Caco-2 (cell line): ENCODE results near the gene RB1. TPM values are rescaled to one million over a fixed set of nuclear protein-coding genes. Genes with fewer than 3 reads are reported as not detected.

Source experiments
- BruUV-seq: library from RNA; stranded (reverse); fragments of 400-500 nt; replicated peaks from 2 replicates; lab custom pipeline; 2021; lab: Mats Ljungman, UMichigan
- CTCF ChIA-PET: fragments of 300-600 bp; sonication (Branson Sonifier 250); formaldehyde crosslinking; loops from one replicate; lab custom pipeline; 2022; ENCODE audit warnings: antibody characterized with exemption; lab: Charles Lee
- POLR2A ChIA-PET: fragments of 300-600 bp; sonication (Branson Sonifier 250); formaldehyde crosslinking; loops from one replicate; lab custom pipeline; 2022; ENCODE audit warnings: antibody characterized with exemption; lab: Charles Lee
- DNase-seq, 2 experiments: peaks; one replicate each; pipeline versions ENCODE4 v3.0.0 to v3.0.0-alpha.2; 2020 to 2022
- H3K27me3 ChIP-seq: replicated peaks from 2 replicates; pipeline ENCODE4 v1.6.0; 2011; ENCODE audit warnings: low read length; ENCODE audit not compliant: control insufficient read depth, insufficient read depth
- H3K36me3 ChIP-seq: 2 replicates; pipeline ENCODE4 v1.5.1; 2011; ENCODE audit warnings: low read length; ENCODE audit not compliant: control insufficient read depth, insufficient read depth
- H3K4me1 ChIP-seq: fragments of 250-450 bp; sonication (Bioruptor Pico); 2 replicates; pipeline ENCODE4 v1.5.1; 2020; ENCODE audit warnings: mild to moderate bottlenecking
- H3K4me3 ChIP-seq: 2 replicates; pipeline ENCODE4 v1.5.1; 2011; ENCODE audit warnings: low read depth, mild to moderate bottlenecking, control low read depth, low read length
- H3K9me3 ChIP-seq: fragments of 250-450 bp; sonication (Bioruptor Pico); 2 replicates; pipeline ENCODE4 v1.5.1; 2020; ENCODE audit warnings: mild to moderate bottlenecking, moderate library complexity
- H3K27ac Mint-ChIP-seq: one replicate; pipeline ENCODE4 v1.8.0; 2022; ENCODE audit warnings: mixed read lengths; ENCODE audit not compliant: unreplicated experiment
- H3K27me3 Mint-ChIP-seq: one replicate; pipeline ENCODE4 v1.8.0; 2022; ENCODE audit warnings: mixed read lengths; ENCODE audit not compliant: insufficient read depth, unreplicated experiment
- H3K36me3 Mint-ChIP-seq: one replicate; pipeline ENCODE4 v1.8.0; 2022; ENCODE audit warnings: mild to moderate bottlenecking, mixed read lengths; ENCODE audit not compliant: insufficient read depth, unreplicated experiment
- H3K4me1 Mint-ChIP-seq: one replicate; pipeline ENCODE4 v1.8.0; 2022; ENCODE audit warnings: low read depth, mixed read lengths; ENCODE audit not compliant: unreplicated experiment
- H3K4me3 Mint-ChIP-seq: one replicate; pipeline ENCODE4 v1.8.0; 2022; ENCODE audit warnings: mild to moderate bottlenecking, moderate library complexity, mixed read lengths; ENCODE audit not compliant: unreplicated experiment
- H3K9me3 Mint-ChIP-seq: one replicate; pipeline ENCODE4 v1.8.0; 2022; ENCODE audit warnings: mixed read lengths; ENCODE audit not compliant: unreplicated experiment
- intact Hi-C: fragments of 100-400 bp; cut with micrococcal nuclease; formaldehyde crosslinking; loops from one replicate; pipeline ENCODE4 v1.10.0; 2022; ENCODE audit not compliant: unreplicated experiment
- total RNA-seq: library from RNA; stranded (reverse); gene quantifications from 2 replicates; pipeline ENCODE4 v1.2.3, GENCODE V29; 2022
- TF ChIP-seq, protein P1 (sequence below), 2 experiments: fragments of 200-600 bp in 1 of 2; IDR thresholded peaks; 1 replicate in 1 of 2; 2 replicates in 1 of 2; pipeline versions ENCODE4 v1.5.1 to v1.8.0; 2011 to 2022; ENCODE audit warnings: antibody characterized with exemption in 1 of 2, control low read depth in 1 of 2, inconsistent platforms in 1 of 2, low read depth in 1 of 2, low read length in 1 of 2, mild to moderate bottlenecking in 1 of 2, moderate library complexity in 1 of 2; ENCODE audit not compliant: insufficient read depth in 1 of 2, severe bottlenecking in 1 of 2, unreplicated experiment in 1 of 2

The RB1 gene
- total RNA-seq, 1 experiment from 2014 or later: 24.1 TPM

DNA sequence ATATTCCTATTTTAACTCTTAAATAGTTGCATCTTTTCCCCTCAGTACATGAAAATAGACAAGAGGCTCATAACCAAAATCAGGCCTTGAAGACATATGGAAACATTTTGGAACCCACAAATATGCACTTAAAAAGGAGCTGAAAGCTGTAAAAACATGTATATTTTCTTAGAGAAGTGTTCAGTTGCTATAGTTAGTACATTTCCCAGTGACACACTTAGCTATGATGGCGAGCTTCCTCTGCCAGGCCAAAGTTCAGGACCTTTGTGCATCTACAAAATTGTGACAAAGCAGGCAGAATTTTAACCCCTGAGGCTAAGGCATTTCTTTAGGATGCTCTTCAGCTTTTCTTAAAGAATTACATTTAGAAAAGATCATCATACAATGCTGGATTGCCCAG, 174.8 kb downstream of the RB1 start:
- Mint-ChIP-seq H3K27me3 (no peaks in the 10 kb centered on the region), H3K27ac (no peak overlapping the region), H3K9me3 (no peaks in the 10 kb centered on the region), H3K4me3 (no peak overlapping the region), H3K4me1 (no peaks in the 10 kb centered on the region), H3K36me3 (no peaks in the 10 kb centered on the region)
- Histone ChIP-seq H3K9me3 (no peaks in the 10 kb centered on the region), H3K27me3 (no peaks in the 10 kb centered on the region), H3K4me1 (no peaks in the 10 kb centered on the region), H3K4me3 (no peak overlapping the region), H3K36me3 (no peaks in the 10 kb centered on the region)
- DNase-seq: no peak
- TF ChIP-seq, protein P1, sequence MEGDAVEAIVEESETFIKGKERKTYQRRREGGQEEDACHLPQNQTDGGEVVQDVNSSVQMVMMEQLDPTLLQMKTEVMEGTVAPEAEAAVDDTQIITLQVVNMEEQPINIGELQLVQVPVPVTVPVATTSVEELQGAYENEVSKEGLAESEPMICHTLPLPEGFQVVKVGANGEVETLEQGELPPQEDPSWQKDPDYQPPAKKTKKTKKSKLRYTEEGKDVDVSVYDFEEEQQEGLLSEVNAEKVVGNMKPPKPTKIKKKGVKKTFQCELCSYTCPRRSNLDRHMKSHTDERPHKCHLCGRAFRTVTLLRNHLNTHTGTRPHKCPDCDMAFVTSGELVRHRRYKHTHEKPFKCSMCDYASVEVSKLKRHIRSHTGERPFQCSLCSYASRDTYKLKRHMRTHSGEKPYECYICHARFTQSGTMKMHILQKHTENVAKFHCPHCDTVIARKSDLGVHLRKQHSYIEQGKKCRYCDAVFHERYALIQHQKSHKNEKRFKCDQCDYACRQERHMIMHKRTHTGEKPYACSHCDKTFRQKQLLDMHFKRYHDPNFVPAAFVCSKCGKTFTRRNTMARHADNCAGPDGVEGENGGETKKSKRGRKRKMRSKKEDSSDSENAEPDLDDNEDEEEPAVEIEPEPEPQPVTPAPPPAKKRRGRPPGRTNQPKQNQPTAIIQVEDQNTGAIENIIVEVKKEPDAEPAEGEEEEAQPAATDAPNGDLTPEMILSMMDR (IDR thresholded peaks at IDR 0.05; ENCODE audit: insufficient read depth in 1 of 2, low read depth in 1 of 2, low read length in 1 of 2, severe bottlenecking in 1 of 2, unreplicated experiment in 1 of 2): no peak
- ChIA-PET CTCF (no interaction called here), POLR2A (no interaction called here)
- intact Hi-C loops: no loop called here
- BruUV-seq: no TSS peak

DNA sequence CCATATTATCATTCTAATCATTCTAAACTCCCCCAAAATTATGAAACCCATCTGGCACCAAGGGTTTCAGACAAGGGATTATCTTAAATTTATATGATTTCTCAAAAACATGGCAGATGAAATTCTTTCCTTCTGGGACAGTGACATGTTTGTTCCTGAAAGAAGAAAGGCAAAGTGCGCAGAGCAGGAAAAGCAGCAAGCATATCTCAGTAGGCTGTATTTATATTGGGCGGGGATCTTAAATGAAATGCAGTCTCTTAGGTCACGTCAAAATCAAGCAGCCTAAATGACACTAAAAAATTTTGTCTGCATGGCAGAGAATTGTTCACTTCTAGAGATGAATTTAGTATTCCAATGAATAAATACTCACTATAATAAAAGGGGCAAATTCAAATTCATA, 180.0 kb downstream of the RB1 start:
- Histone ChIP-seq H3K4me1 (no peaks in the 10 kb centered on the region), H3K27me3 (no peaks in the 10 kb centered on the region), H3K36me3 (no peaks in the 10 kb centered on the region), H3K9me3 (no peaks in the 10 kb centered on the region), H3K4me3 (no peak overlapping the region)
- intact Hi-C loops: no loop called here
- BruUV-seq: no TSS peak
- Mint-ChIP-seq H3K4me3 (no peak overlapping the region), H3K9me3 (no peaks in the 10 kb centered on the region), H3K27ac (no peak overlapping the region), H3K36me3 (no peaks in the 10 kb centered on the region), H3K4me1 (no peaks in the 10 kb centered on the region), H3K27me3 (no peaks in the 10 kb centered on the region)
- ChIA-PET POLR2A (no interaction called here), CTCF (no interaction called here)
- no peak for DNase-seq
- TF ChIP-seq, protein P1 (IDR thresholded peaks at IDR 0.05; ENCODE audit: insufficient read depth in 1 of 2, low read depth in 1 of 2, low read length in 1 of 2, severe bottlenecking in 1 of 2, unreplicated experiment in 1 of 2): no peak

DNA sequence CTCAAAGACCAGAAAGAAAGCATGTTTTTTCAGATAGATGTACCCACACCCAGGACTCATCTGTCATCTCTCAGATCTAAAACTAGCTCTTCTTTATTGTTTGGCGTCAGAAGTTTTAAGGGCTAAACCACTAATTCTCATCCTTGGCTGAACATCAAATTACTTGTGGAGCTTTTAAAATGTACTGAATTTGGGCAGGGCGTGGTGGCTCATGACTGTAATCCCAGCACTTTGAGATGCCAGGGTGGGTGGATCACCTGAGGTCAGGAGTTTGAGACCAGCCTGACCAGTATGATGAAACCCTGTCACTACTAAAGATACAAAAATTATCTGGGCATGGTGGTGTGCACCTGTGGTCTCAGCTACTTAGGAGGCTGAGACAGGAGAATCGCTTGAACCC, 181.9 kb downstream of the RB1 start:
- intact Hi-C loops: no loop called here
- BruUV-seq: no TSS peak
- Histone ChIP-seq H3K27me3 (no peaks in the 10 kb centered on the region), H3K4me1 (no peaks in the 10 kb centered on the region), H3K9me3 (no peaks in the 10 kb centered on the region), H3K4me3 (no peak overlapping the region), H3K36me3 (no peaks in the 10 kb centered on the region)
- no peaks in the 10 kb centered on the region for H3K9me3 Mint-ChIP-seq
- H3K4me1 Mint-ChIP-seq: no peaks in the 10 kb centered on the region
- POLR2A ChIA-PET: no interaction called here
- no peaks in the 10 kb centered on the region for H3K27me3 Mint-ChIP-seq
- CTCF ChIA-PET: no interaction called here
- TF ChIP-seq, protein P1 (IDR thresholded peaks at IDR 0.05; ENCODE audit: insufficient read depth in 1 of 2, low read depth in 1 of 2, low read length in 1 of 2, severe bottlenecking in 1 of 2, unreplicated experiment in 1 of 2): no peak
- no peaks in the 10 kb centered on the region for H3K36me3 Mint-ChIP-seq
- H3K4me3 Mint-ChIP-seq: no peak overlapping the region
- no peak overlapping the region for H3K27ac Mint-ChIP-seq
- DNase-seq: no peak
